ENCODE data around the gene APC.
"Not testable (repeated sequence)": the region's sequence is repeated elsewhere in the genome, so short reads cannot be mapped to it uniquely, and the experiment has no call there.

Gene APC

DNA sequence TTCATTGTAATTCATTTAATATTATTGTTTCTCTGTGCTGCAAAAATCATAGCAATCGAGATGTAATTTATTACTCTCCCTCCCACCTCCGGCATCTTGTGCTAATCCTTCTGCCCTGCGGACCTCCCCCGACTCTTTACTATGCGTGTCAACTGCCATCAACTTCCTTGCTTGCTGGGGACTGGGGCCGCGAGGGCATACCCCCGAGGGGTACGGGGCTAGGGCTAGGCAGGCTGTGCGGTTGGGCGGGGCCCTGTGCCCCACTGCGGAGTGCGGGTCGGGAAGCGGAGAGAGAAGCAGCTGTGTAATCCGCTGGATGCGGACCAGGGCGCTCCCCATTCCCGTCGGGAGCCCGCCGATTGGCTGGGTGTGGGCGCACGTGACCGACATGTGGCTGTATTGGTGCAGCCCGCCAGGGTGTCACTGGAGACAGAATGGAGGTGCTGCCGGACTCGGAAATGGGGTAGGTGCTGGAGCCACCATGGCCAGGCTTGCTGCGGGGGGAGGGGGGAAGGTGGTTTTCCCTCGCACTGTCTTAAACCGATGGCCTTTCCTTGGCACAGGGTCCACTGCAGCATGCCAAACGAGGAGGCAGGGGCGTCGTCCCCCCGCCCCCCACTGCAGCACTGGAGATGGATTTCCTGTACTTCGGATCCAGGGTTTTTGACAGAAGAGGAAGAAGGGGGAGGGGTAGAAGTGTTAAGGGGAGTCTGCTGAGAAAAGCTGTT lies at the start of gene APC:
TSS of gene APC (plus strand) at position 423 of the 728 bp plus-strand sequence. CDS start 17,006 bp downstream, outside the sequence.
- peak; percentile 90 for DNase-seq

DNA sequence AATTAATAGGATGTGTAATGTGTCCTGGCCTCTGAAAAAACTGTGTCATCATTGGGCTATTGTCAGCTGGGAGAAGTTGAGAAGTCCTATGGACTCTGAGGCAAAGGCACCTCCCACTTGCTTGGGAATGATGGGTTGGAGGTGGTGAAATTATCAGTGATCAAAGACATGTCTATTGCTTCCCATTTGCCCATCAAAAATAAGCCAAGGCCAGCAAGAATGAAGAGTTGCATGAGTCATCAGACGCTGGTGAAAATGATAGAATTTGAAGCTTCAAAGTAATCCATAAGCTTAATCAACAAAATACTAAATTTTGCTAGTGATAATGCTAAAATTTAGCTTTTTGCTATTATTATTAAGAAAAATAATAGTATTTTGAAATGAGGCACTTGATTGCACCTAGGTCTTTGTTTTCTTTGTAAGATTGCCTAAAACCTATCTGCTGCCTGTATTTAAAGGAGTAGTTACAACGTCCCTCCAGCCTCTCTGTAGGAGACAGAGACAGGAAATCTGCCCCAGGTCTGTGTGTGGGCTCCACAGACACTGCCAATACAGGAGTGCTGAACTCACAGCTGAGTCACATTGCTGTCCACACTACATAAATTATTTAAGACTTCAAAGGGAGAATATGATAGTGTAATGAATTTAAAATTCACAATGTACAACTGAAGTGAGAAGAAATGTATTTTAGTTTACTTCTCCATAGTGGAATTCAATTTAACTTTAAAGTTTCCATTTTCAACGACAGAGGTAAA lies 48.4 kb upstream of the APC start:
- no peak for DNase-seq

DNA sequence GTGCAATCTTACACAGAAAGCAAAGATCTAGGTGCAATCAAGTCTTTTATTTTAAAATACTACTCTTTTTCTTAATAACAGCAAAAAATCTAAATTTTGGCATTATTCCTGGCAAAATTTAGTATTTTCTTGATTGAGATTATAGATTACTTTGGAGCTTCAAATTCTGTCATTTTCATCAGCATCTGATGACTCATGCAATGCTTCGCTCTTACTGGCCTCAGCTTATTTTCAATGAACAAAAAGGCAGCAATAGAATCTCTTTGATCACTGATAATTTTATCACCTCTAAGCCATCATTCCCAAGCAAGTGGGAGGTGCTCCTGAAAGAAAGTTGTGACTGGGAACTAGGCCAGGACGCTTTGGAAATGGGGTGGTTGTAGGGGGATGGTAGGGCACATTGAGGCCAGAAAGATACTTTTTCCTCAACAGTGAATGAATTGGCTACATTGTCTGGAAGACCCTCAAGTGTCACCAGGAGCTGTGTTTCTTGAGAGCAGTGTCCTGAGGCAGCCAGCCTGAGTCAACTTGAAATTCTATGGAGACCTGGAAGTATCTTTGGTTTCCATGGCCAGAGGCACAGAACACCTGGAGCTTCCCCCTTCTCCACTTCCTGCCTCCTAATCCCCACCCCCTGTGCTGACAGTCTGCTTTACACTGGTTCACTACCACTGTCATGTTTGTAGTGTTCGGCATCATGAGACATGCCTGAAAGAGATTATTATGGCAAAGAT lies 46.9 kb upstream of the APC start:
- DNase-seq: no peak

DNA sequence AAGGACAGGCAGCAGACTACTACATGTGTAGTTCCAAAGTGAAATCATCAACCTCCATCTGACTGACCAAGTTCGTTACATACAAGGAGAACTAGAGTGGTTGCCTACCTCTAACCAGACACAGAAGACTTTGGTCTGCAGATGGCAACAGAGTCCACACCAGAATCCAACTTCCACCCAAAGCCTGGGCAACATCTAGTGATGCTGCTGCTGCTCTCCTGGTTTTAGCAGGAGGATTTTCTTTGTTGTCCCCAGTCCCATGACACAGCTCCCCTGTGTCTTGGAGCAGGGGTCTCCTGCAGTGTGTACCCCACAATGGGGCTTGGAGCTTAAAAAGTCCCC lies 46.4 kb upstream of the APC start:
- no peak for DNase-seq

DNA sequence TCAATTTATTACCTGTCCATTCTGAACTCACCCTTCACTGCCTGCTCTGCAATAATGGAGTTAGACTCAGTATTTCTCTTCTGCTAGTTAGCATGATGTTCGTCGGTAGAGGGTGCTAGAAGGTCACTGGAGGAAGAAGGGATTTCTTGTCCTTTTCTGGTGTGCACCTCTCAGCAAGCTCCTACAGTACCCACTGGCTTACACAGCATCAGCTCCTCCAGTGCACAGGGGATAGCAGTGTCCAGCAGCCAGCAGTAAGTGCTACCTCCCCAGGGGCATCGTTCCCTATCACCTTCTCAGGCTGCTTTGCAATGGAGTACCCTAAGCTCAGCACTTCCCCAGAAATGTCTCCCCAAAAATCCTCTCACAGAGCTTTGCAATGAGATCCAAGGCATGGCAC lies 45.9 kb upstream of the APC start:
- no peak for DNase-seq

DNA sequence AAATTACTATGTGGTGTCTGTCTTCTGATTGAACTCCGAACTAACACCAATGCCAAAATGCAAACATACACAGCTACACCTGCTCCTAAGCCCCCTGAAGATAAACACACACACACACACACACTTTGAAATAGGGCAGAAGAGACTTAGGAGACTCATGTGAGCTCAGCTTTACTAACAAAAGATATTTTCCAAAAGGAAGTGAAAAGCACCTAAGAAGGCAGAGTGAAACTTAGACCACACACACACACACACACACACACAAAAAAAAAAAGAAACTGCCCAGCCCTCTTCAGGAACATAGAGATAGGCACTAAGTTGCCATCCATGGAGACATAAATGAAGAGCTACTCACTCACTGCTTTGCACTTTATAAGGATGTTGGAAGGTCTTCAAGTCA lies 45.2 kb upstream of the APC start:
- DNase-seq: no peak

DNA sequence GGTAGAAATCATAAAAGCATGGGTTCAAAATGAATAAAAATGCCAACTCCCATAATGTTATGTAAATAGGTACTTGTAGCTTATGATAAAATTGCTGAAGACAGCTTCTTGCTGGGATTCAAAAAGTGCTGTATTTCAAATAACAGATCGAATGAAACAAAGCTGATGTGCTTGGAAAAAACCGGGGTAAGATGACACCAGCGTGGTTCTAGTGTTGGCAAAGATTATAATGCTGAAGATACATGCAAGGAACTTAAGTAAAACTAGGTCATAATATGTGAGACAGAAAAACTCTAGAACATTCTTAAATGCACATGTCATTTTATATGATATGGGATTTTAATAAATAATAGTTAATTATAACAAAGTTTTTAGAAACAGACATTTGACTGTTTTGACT lies 44.4 kb upstream of the APC start:
- DNase-seq: no peak

DNA sequence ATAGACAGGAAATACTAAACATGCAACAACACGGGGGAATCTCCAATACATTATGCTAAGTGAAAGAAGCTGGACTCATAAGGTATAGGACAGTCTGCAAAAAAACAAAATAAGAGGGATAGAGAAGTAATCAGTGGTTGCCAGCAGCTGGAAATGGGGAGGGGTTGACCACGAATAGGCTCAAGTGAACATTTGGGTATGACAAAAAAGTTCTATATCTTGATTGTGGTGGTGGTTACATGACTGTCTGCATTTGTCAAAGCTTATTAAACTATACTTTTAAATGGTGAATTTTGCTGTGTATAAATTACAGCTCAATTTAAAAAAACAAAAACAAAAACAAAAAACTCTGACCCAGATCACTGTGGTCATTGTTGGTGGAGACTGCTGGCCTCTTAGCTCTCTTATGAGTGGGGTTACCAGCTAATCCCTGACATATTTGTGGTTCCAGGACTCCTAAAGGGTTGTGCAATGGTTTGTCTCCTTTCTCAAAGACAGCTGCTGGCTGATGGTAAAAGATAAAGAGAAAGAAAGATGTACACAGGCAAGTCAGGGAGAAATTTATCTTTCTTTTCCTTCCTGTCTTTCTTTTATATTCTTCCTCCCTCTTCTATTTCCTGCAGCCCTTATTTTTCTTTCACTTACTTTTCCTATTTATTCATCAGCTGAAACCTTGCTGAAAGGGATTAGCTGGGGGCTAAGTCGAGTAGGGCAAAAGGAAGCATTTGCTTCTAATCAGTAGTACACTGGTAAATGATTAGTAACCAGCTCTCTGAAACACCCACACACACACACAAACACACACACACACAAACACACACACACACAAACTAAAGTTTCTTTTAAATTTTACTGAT lies 42.6 kb upstream of the APC start:
- DNase-seq: no peak

DNA sequence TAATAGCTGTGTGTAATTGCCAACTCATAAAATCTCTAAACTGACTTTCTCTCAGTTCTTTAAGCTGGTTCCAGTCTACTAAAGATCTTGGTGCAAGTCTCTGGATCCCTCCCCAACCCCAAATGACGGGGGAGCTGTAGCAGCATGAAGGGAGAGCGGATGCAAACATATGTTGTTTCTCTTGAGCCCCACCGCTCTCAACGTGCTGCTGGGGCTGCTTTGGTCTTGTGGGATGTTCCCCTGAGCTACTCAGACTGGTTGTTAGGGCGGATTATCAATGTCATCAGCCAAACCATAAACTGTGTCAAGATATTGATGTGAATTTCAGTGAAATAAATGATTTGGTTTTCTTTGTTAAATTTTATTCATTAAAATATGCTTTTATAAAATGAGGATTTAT lies 40.9 kb upstream of the APC start:
- DNase-seq: no peak

DNA sequence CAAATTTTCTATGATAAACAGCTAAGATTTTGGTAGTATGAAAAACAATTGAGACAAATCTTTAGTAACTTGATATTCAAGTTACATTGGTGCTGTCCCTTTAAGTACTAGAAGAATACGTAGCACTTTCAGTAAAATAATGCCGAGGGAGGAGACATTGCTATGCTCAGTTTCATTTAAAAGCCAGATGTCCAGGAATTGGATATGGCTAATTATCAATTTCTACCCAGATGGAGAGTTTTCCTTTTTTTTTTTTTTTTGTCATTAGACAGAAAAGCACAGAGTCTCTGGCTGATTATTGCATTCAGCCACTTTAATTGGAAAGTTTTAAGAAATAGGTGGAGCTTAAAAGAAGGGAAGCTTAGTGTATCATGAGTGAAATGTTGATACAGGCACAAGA lies 40.4 kb upstream of the APC start:
- DNase-seq: no peak

DNA sequence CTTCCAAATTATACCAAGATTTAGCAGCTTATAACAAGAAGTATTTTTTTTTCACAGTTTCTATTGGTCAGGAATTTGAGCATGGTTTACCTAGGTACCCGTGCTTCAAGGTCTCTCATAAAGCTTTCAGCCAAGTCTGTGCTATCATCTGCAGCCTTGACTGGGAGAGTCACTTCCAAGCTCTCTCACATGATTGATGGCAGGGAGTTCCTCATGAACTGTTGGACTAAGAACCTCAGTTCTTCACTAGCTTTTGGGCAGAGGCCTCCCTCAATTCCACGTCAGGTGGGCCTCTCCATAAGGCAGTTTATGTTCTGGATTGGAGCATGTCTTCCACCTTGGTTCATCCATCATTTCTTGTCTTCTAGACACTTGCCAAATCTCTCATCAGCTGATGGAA lies 39.9 kb upstream of the APC start:
- no peak for DNase-seq

DNA sequence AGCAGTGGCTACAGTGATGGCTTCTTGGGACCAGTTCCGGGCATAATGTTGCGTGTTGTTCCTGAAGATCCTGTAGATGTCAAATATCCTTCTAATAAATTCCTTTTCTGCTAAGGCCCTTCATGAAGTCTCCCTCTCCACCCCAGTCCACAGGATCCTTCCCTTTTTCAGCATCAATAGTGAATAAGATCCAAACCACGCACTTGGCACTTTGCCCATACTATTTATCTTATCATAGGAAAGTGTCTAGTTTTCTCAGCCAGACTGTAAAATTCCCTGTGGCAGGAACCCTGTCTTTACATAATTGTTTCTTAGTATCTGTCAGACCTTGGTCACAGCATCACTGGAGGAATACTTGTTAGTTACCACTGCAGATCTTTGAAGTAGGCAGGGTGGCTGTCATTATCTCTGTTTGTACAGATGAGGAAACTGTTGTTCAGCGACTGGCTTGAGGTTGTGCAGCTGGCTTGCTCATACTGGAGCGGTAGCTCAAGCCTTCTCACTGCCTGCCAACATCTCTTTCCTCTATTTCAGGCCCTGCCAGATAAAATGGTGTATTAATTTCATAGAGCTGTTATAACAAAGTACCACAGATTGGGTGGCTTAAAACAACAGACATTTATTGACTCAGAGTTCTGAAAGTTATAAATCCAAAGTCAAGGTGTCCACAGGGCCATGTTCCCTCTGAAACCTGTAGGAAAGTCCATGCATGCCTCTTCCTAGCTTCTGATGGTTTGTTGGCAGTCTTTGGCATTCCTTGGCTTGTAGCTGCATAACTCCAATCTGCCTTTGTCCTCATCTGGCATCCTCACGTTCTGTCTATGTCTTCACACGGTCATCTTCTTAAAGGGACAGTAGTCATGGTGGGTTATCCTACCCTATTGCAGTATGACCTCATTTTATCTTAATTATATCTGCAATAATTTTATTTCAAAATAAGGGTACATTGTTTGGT lies 33.5 kb upstream of the APC start:
- no peak for DNase-seq

DNA sequence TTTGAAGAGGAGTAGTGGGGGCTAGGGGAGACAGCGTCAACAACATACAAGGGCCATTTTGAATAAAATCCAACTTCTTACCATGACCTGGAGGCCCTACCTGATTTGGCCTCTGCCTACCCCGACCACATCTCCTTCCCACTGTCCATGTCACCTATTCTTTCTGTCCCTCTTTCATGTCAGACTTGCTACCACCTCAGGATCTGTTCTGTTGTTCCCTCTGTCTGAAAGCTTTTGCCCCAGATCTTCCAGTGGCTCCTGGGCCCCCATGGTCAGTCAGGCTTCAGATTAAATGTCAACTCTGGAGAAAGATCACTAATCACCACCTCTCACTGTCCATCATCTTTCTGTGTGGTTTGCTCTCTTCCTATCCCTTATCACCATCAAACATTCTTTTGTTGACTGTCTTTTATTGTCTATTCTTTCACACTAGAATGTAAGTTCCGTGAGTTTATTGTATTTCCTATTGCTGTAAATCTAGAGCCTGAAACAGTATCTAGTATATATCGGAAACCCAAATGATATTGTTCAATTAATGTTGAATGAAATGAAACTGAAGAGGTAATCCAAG lies 31.2 kb upstream of the APC start:
- no peak for DNase-seq

DNA sequence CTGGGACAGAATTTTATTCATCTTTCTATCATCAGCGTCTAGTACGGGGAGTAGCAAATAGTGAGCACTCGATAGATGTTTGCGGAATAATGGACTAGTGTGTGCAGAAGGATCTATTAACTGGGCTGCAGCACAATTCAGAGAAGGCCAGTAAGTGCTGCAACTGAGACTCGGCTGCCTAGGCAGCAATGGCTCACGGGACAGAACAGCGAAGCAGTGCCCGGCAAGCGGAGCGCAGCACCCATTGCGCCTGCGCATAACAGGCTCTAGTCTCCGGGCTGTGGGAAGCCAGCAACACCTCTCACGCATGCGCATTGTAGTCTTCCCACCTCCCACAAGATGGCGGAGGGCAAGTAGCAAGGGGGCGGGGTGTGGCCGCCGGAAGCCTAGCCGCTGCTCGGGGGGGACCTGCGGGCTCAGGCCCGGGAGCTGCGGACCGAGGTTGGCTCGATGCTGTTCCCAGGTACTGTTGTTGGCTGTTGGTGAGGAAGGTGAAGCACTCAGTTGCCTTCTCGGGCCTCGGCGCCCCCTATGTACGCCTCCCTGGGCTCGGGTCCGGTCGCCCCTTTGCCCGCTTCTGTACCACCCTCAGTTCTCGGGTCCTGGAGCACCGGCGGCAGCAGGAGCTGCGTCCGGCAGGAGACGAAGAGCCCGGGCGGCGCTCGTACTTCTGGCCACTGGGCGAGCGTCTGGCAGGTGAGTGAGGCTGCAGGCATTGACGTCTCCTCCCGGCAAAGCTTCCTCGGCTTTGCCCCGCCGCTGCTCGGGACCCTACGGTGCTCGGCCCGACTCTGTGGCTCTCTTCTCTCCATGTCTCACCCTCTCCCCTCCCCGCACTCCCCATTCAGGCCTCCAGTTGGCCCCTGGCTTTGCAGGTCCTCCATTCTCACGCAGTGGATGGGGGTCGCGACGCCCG lies 30.2 kb upstream of the APC start:
- DNase-seq: peak; percentile 95

DNA sequence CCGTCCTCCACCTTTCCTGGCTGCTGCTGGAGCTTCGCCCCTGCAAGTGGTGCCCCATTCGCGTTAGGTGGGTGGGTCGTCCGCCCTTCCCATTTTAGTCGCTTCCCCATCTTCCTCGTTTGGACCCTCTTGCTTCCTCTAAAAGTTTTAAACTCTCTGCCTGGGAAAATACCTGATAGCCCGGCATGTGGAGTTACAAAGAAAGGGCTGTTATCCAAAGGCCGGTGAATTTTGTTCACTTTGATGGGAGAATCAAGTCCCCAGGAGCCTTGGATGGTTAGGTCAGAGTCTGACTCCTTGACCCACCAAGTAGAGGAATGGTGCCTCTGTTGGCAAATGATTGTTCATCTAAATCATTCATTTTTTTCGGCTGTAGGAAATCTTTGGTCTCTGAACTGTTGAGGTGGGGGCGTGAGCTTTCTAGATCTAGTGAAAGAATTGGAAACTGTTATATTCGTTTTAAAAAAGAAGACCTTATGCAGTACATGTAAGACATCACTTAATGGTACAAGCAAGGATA lies 29.5 kb upstream of the APC start:
- no peak for DNase-seq

DNA sequence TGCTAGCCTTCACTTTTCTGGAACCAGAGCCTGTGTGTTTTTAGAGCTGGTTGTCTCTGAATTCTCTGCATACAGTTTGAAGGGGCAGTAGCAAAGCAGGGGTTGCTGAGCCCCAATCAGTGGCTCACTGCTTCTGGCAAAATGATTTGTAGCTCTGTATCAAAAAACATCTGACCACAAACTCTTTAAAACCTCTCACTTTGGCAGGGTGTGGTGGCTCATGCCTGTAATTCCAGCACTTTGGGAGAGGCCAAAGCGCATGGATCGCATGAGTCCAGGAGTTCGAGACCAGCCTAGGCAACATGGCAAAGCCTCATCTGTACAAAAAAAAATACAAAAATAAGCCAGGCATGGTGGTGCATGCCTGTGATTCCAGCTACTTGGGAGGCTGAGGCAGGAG lies 28.3 kb upstream of the APC start:
- DNase-seq: no peak

DNA sequence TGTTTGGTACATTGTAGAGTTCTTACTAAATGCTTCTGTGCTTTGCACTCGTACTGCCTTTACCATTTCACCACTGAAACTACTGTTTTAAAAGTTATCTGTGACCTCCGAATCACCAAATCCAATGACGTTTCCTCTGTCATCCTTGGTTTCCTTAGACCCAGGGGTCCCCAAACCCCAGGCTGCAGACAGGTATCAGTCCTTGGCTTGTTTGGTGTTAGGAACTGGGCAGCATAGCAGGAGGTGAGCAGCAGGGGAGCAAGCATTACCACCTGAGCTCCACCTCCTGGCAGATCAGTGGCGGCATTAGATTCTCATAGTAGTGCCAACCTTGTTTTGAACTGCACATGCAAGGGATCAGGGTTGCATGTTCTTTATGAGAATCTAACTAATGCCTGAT lies 26.8 kb upstream of the APC start:
- no peak for DNase-seq

DNA sequence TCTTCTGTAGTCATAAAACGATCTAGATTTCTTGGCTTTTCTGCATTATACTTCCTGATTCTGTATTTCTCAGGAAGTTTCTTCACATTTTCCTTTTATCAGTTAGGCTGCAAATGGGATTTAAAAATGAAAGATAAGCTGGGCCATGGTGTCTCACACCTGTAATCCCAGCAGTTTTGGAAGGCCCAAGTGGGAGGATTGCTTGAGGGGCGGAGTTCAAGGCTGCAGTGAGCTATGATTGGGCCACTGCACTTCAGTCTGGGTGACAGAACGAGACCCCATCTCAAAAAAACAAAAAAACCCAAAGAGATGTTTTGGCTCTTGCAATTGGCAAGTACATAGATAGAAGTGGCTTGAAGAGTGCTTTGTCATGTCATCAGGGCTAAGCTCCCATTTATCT lies 26.2 kb upstream of the APC start:
- DNase-seq: no peak

DNA sequence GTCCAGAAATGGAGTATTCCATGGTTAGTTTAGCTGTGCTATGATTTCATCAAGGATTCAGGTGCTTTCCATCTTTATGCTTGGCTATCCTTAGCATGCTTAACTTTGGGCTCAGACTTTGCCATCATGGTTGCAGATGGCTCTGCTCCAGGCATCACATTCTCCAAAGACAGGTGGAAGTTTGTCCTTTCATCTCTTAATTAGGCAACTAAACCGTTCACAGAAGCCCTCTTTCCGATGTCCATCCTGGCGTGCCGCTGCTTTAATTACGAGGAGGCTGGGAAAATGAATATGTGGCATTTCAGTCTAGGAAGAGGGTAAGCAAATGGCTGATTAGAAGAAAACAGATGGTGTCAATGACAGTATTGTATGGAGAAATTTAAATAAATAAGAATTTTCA lies 24.5 kb upstream of the APC start:
- DNase-seq: no peak

DNA sequence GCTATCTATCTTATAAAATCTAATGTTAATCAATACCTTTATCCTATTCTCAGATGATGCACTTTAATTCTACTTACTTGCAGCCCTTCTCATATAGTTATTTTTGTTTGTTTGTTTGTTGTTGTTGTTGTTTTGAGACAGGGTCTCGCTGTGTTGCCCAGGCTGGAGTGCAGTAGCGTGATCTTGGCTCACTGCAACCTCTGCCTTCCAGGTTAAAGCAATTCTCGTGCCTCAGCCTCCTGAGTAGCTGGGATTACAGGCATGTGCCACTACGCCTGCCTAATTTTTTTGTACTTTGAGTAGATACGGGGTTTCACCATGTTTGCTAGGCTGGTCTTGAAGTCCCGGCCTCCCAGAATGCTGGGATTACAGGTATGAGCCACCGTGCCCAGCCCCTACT lies 20.8 kb upstream of the APC start:
- not testable (repeated sequence) for DNase-seq

Data from activated CD8-positive, alpha-beta memory T cell treated with anti-CD3 and anti-CD28 coated beads for 24 hours (primary cell).